GM12875 (cell line): ENCODE data around the gene NR0B2.

Experiments used
- H3K4me3 ChIP-seq: one replicate; pipeline ENCODE4 v1.5.1; 2011; ENCODE audit warnings: low read depth, low read length, control low read depth
- TF ChIP-seq, protein P1 (sequence below): IDR thresholded peaks from 2 replicates; pipeline ENCODE4 v1.5.1; 2011; ENCODE audit warnings: low read depth, mild to moderate bottlenecking, control low read depth, inconsistent platforms, low read length, moderate library complexity, borderline replicate concordance; ENCODE audit not compliant: insufficient read depth

NR0B2 gene

DNA sequence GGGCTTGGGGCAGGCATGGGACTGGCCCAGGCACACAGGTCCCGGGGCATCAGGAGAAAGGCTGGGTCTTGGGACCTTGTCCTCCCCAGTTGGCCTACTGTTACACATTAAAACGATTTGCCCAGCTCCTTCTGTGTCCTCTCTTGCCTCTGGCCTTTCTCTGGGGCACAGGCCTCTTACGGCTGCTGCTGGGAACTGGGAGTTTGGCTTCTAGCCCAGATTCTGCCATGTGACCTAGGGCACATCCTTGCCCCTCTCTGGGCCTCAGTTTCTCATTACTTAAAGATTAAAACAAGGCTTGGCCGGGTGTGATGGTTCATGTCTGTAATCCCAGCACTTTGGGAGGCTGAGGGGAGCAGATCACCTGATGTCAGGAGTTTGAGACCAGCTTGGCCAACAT is 32.5 kb upstream of the NR0B2 start:
- H3K4me3 ChIP-seq = no peak overlapping the region
- TF ChIP-seq, protein P1, sequence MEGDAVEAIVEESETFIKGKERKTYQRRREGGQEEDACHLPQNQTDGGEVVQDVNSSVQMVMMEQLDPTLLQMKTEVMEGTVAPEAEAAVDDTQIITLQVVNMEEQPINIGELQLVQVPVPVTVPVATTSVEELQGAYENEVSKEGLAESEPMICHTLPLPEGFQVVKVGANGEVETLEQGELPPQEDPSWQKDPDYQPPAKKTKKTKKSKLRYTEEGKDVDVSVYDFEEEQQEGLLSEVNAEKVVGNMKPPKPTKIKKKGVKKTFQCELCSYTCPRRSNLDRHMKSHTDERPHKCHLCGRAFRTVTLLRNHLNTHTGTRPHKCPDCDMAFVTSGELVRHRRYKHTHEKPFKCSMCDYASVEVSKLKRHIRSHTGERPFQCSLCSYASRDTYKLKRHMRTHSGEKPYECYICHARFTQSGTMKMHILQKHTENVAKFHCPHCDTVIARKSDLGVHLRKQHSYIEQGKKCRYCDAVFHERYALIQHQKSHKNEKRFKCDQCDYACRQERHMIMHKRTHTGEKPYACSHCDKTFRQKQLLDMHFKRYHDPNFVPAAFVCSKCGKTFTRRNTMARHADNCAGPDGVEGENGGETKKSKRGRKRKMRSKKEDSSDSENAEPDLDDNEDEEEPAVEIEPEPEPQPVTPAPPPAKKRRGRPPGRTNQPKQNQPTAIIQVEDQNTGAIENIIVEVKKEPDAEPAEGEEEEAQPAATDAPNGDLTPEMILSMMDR = no peak

DNA sequence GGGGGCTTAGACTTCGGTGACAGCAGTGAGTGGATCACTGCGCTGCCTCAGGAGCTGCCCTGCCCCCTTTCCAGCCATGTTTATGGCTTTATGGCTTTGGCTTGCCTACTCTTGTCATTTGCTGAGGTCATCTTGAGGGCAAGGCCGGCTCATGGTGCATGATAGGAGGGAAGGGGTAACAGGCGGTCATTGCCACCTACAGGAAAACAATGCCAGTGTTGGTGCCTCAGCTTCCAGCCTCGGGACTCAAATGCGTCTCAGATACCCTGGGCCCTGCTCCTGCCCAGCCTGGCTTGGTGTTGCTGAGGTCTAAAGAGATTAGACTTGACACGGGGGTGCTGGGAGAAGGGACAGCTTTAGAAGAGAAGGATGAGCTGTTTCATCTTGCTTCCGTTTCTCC is 32.0 kb upstream of the NR0B2 start:
- H3K4me3 ChIP-seq = no peak overlapping the region
- TF ChIP-seq, protein P1 = no peak

DNA sequence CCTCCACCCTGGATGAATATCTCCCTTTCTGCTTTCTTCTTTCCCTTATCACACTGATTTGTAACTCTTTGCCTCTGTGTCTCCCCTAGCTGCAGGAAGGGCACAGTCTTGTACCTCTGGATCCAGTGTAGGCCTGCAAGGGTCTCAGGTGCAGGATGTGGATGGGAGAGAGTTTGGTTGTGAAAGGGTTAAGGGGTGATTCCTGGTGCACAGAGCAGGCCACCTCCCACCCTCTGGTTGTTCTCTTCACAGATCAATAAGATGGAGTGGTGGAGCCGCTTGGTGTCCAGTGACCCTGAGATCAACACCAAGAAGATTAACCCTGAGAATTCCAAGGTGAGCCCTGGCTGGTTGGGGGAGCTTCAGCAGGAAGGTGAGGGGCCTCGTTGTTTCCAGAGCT is 31.4 kb upstream of the NR0B2 start:
- TF ChIP-seq, protein P1 = no peak
- H3K4me3 ChIP-seq = no peak overlapping the region

DNA sequence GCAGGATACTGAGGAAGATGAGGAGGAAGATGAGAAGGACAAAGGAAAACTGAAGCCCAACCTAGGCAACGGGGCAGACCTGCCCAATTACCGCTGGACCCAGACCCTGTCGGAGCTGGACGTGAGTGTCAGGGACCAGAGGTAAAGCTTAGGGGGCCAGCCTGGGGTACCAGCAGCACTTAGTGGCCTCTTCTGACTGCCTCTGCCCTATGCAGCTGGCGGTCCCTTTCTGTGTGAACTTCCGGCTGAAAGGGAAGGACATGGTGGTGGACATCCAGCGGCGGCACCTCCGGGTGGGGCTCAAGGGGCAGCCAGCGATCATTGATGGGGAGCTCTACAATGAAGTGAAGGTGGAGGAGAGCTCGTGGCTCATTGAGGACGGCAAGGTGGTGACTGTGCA is 28.9 kb upstream of the NR0B2 start:
- TF ChIP-seq, protein P1 = no peak
- no peak overlapping the region for H3K4me3 ChIP-seq

DNA sequence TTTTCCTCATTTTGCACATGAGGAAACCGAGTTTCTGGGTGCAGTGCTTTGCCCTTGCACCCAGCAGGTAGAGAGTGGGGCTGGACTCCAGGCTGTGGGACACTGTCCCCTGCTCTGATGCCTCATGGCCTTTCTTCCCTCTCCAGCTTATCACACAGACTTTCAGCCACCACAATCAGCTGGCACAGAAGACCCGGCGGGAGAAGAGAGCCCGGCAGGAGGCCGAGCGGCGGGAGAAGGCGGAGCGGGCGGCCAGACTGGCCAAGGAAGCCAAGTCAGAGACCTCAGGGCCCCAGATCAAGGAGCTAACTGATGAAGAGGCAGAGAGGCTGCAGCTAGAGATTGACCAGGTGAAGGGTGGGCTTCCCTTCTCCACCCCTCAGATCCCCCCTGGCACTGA is 27.5 kb upstream of the NR0B2 start:
- TF ChIP-seq, protein P1 = no peak
- H3K4me3 ChIP-seq = no peak overlapping the region

DNA sequence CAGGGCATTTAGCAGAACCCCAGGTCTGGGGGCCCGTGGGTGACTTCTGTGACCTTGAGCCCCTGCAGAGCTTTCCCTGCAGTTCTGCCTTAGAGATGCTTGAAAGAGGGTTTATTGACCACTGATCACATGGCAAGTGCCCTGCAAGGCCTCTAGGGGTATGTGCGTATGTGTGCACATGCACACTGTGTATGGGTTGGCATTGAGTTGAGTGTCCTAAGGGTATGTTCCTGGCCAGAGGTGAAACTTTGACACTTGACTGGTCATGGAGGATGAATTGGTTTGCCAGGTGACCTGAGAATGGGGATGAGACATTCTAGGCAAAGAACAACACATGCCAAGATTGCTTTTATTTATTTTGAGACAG is 24.9 kb upstream of the NR0B2 start:
- H3K4me3 ChIP-seq = no peak overlapping the region
- TF ChIP-seq, protein P1 = no peak

DNA sequence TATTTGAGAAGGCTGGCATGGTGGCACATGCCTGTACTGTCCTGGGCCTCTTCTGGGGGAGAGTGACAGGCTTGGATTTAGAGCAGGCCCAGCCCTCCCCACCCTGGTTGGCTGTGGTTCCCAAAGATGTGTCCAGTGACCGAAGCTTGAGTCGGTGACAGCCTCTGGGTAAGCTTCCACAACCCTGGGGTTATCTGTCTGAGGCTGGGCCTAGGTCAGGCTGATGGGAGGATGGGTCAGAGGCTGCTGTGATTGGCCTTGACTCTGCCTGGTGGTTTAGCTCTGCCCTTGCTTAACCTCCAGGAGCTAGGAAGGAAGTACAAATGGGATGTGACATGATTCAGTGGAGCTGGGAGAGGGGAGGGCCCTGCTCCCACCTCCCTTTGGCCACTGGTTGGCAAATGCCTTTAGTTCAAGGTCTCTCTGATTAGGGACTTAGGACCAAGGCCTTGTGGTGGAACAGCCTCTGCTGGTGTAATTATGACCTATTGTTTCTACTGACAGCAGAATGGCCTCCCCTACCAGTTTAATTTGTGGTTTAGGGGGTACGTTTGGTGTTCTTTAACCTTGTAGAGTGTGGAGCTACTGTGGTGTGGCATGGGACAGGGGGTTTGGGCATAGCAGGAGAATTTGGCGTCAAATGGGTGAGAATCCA is 24.4 kb upstream of the NR0B2 start:
- no peak overlapping the region for H3K4me3 ChIP-seq
- TF ChIP-seq, protein P1 = no peak
